IMR-90 (cell line): ENCODE data around the gene HRNR. TPM values are rescaled to one million over a fixed set of nuclear protein-coding genes. Genes with fewer than 3 reads are reported as not detected.

Experiments
- ATAC-seq: fragments of 200-7000 bp; cut with Tn5 transposase; 2 replicates; pipeline ENCODE4 v1.9.1; 2020; ENCODE audit warnings: low read depth, mild to moderate bottlenecking, moderate library complexity
- BruUV-seq: library from RNA; stranded (reverse); fragments of 400-500 nt; replicated peaks from 2 replicates; lab custom pipeline; 2021; lab: Mats Ljungman, UMichigan
- CTCF ChIA-PET: fragments of 300-600 bp; formaldehyde crosslinking; extraction: SDS; loops from one replicate; lab custom pipeline; 2021; ENCODE audit warnings: antibody characterized with exemption; lab: Yijun Ruan, JAX
- POLR2A ChIA-PET: fragments of 300-600 bp; sonication (Branson Sonifier 250); formaldehyde crosslinking; loops from one replicate; lab custom pipeline; 2022; ENCODE audit warnings: antibody characterized with exemption; ENCODE audit not compliant: unreplicated experiment; lab: Charles Lee
- DNase-seq: peaks from one replicate; pipeline ENCODE4 v3.0.0; 2013
- H2AFZ ChIP-seq: replicated peaks from 2 replicates; pipeline ENCODE3; 2013; ENCODE audit warnings: low read length, mild to moderate bottlenecking; ENCODE audit not compliant: poor library complexity
- H2AK5ac ChIP-seq: 2 replicates; pipeline ENCODE4 v1.6.1; 2013; ENCODE audit warnings: low read depth, low read length, inconsistent platforms
- H2AK9ac ChIP-seq: replicated peaks from 2 replicates; pipeline ENCODE3; 2013; ENCODE audit warnings: mild to moderate bottlenecking, low read depth, low read length, moderate library complexity; ENCODE audit not compliant: poor library complexity
- H2BK120ac ChIP-seq: 2 replicates; pipeline ENCODE4 v1.6.1; 2013; ENCODE audit warnings: low read depth, low read length, inconsistent platforms
- H2BK15ac ChIP-seq: 3 replicates; pipeline ENCODE4 v1.6.1; 2013; ENCODE audit warnings: low read depth, low read length, inconsistent platforms
- H2BK20ac ChIP-seq: 2 replicates; pipeline ENCODE4 v1.6.1; 2013; ENCODE audit warnings: low read depth, mild to moderate bottlenecking, inconsistent platforms, low read length, moderate library complexity
- H2BK5ac ChIP-seq: 2 replicates; pipeline ENCODE4 v1.6.1; 2013; ENCODE audit warnings: mild to moderate bottlenecking, low read depth, low read length, inconsistent platforms; ENCODE audit not compliant: poor library complexity, severe bottlenecking
- H3K14ac ChIP-seq: replicated peaks from 2 replicates; pipeline ENCODE4 v1.6.1; 2013; ENCODE audit warnings: low read depth, low read length, inconsistent platforms
- H3K18ac ChIP-seq: 2 replicates; pipeline ENCODE4 v1.6.1; 2013; ENCODE audit warnings: low read depth, low read length, control low read depth
- H3K23ac ChIP-seq: 2 replicates; pipeline ENCODE4 v1.6.1; 2013; ENCODE audit warnings: low read depth, low read length, inconsistent platforms
- H3K27ac ChIP-seq: 2 replicates; pipeline ENCODE4 v1.5.1; 2013; ENCODE audit warnings: mild to moderate bottlenecking, control low read depth, low read length; ENCODE audit not compliant: insufficient read depth
- H3K27me3 ChIP-seq: 2 replicates; pipeline ENCODE4 v1.6.1; 2013; ENCODE audit warnings: low read length; ENCODE audit not compliant: control insufficient read depth, insufficient read depth
- H3K36me3 ChIP-seq: 2 replicates; pipeline ENCODE4 v1.6.1; 2013; ENCODE audit warnings: low read length, mixed read lengths; ENCODE audit not compliant: control insufficient read depth, insufficient read depth
- H3K4ac ChIP-seq: 2 replicates; pipeline ENCODE4 v1.6.1; 2013; ENCODE audit warnings: low read depth, low read length, inconsistent platforms
- H3K4me1 ChIP-seq: 2 replicates; pipeline ENCODE4 v1.6.1; 2013; ENCODE audit warnings: low read length, mixed read lengths; ENCODE audit not compliant: control insufficient read depth, insufficient read depth
- H3K4me2 ChIP-seq: 2 replicates; pipeline ENCODE4 v1.6.1; 2013; ENCODE audit warnings: low read depth, mild to moderate bottlenecking, control low read depth, low read length, moderate library complexity
- H3K4me3 ChIP-seq: 2 replicates; pipeline ENCODE4 v1.5.1; 2013; ENCODE audit warnings: low read depth, mild to moderate bottlenecking, control low read depth, low read length, moderate library complexity; ENCODE audit not compliant: insufficient read depth
- H3K56ac ChIP-seq: 2 replicates; pipeline ENCODE4 v1.6.1; 2013; ENCODE audit warnings: low read length, inconsistent platforms; ENCODE audit not compliant: insufficient read depth; ENCODE audit errors: extremely low read depth
- H3K79me1 ChIP-seq, 2 experiments: 2 replicates each; pipeline ENCODE4 v1.6.1; 2013; ENCODE audit warnings: low read length in 2 of 2, inconsistent platforms in 1 of 2, low read depth in 1 of 2
- H3K9ac ChIP-seq: 2 replicates; pipeline ENCODE4 v1.6.1; 2013; ENCODE audit warnings: low read depth, low read length, control low read depth
- H3K9me1 ChIP-seq: 2 replicates; pipeline ENCODE4 v1.6.1; 2013; ENCODE audit warnings: low read length, inconsistent platforms; ENCODE audit not compliant: insufficient read depth
- H3K9me3 ChIP-seq: 2 replicates; pipeline ENCODE4 v1.6.1; 2013; ENCODE audit warnings: low read length; ENCODE audit not compliant: control insufficient read depth, insufficient read depth
- H4K20me1 ChIP-seq: 2 replicates; pipeline ENCODE4 v1.6.1; 2013; ENCODE audit warnings: low read length, inconsistent platforms; ENCODE audit not compliant: insufficient read depth
- H4K5ac ChIP-seq: 2 replicates; pipeline ENCODE4 v1.6.1; 2013; ENCODE audit warnings: mild to moderate bottlenecking, low read depth, low read length, control low read depth
- H4K8ac ChIP-seq, 2 experiments: 2 replicates each; pipeline ENCODE4 v1.6.1; 2013; ENCODE audit warnings: low read depth in 2 of 2, low read length in 2 of 2, control low read depth in 1 of 2, inconsistent platforms in 1 of 2
- H4K91ac ChIP-seq: 2 replicates; pipeline ENCODE4 v1.6.1; 2013; ENCODE audit warnings: low read depth, low read length, inconsistent platforms; ENCODE audit not compliant: insufficient read depth
- MAZ ChIP-seq: IDR thresholded peaks from 2 replicates; pipeline ENCODE4 v1.6.1; 2012; ENCODE audit warnings: low read depth, mild to moderate bottlenecking, low read length, improper control_type of control experiment, moderate library complexity, borderline replicate concordance
- RCOR1 ChIP-seq: IDR thresholded peaks from 2 replicates; pipeline ENCODE4 v1.6.1; 2012; ENCODE audit warnings: mild to moderate bottlenecking, low read length, improper control_type of control experiment; ENCODE audit not compliant: insufficient replicate concordance
- WGBS, 2 experiments: methylation state at CpG; one replicate each; pipeline versions ENCODE4 v1.1.5 to v1.1.7; 2013; ENCODE audit warnings: missing lambda C conversion rate in 2 of 2; ENCODE audit not compliant: insufficient read length in 1 of 2; ENCODE audit errors: extremely low coverage in 2 of 2; 5-methylcytosine and 5-hydroxymethylcytosine counted together
- dilution Hi-C: fragments of 300-500 bp; cut with HindIII; formaldehyde crosslinking; loops from one replicate; pipeline ENCODE4 v1.14.3; 2018; ENCODE audit warnings: low sequenced_read_pairs; ENCODE audit not compliant: unreplicated experiment
- in situ Hi-C: fragments of 300-500 bp; cut with MboI; formaldehyde crosslinking; loops from 3 replicates; pipeline ENCODE4 v1.14.3; 2019; ENCODE audit warnings: low sequenced_read_pairs, inconsistent platforms, mixed read lengths
- intact Hi-C: fragments of 100-400 bp; cut with micrococcal nuclease; formaldehyde crosslinking; loops from 2 replicates; pipeline ENCODE4 v1.10.0; 2022
- polyA plus RNA-seq, 3 experiments: library from polyadenylated mRNA; depleted of rRNA; stranded (reverse); fragments of >200 nt; gene quantifications; 2 replicates each; pipeline ENCODE4 v1.2.3, GENCODE V29; 2012; ENCODE audit warnings: low replicate concordance in 1 of 3
- total RNA-seq: library from RNA; depleted of rRNA; stranded (reverse); fragments of >200 nt; gene quantifications from 2 replicates; pipeline ENCODE4 v1.2.3, GENCODE V29; 2012
- TF ChIP-seq, protein P1 (sequence below): fragments of 150-350 bp; IDR thresholded peaks from 2 replicates; pipeline ENCODE4 v1.6.1; 2017; ENCODE audit warnings: mild to moderate bottlenecking, antibody characterized with exemption, low read length, low read depth

Gene HRNR
- total and polyA plus RNA-seq, 2 of the 4 experiments (the other 2 are of a cell fraction) = under 0.01 TPM; not detected in 1

DNA sequence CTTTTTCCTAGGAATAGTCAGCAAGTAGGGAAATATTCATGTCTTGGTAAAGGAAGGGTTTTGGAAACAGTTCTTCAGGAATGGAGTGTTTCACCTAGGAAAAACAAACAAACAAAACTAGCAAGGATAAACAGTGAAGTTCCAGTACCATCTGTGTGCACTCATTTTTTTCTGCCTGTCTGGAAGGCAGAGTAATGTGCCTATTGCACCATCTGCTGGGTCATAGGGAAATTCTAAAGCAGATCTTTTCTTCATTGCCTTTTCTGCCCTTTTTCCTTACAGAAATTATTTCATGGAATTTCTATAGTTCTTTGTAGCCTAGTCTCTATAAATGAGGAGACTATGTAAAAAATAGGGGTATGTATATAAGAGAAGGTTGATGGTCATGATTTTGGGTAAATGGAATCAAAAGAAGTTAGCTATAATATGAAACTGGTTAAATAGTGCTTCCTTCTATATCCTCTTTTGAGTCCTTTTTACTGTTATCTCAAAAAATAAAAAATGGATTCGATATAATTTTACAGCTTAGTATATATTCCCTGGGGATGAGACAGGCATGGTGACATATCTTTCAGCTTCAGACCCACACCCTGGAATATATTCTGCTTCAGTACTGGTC, 3.4 kb upstream of the HRNR start:
- TF ChIP-seq, protein P1, sequence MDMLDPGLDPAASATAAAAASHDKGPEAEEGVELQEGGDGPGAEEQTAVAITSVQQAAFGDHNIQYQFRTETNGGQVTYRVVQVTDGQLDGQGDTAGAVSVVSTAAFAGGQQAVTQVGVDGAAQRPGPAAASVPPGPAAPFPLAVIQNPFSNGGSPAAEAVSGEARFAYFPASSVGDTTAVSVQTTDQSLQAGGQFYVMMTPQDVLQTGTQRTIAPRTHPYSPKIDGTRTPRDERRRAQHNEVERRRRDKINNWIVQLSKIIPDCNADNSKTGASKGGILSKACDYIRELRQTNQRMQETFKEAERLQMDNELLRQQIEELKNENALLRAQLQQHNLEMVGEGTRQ = no peak
- no peak for TF ChIP-seq RCOR1
- TF ChIP-seq MAZ = no peak
- no peak overlapping the region for H2AK9ac ChIP-seq
- H3K14ac ChIP-seq = no peak overlapping the region
- DNase-seq (peak; percentile 2), ATAC-seq (peak; percentile 32; the same call in 1 of the 2 replicates)
- H3K56ac ChIP-seq = no peak overlapping the region
- WGBS, 2 experiments = no CpG with 5 or more reads among the region's 1 CpG
- no peak overlapping the region for H4K91ac ChIP-seq
- no peak overlapping the region for H3K4ac ChIP-seq
- no peaks in the 10 kb centered on the region for H3K9me3 ChIP-seq
- no peaks in the 10 kb centered on the region for H3K9me1 ChIP-seq
- no peaks in the 10 kb centered on the region for H3K4me1 ChIP-seq
- ChIA-PET CTCF (interaction anchor here (0.7 to 1.9 kb wide), 2 partner anchors 17 to 38 kb away, joined by 3 to 4 read pairs; no protein-coding TSS in a partner anchor), POLR2A (no interaction called here)
- no peak overlapping the region for H2BK15ac ChIP-seq
- H2AK5ac ChIP-seq = no peak overlapping the region
- H3K4me3 ChIP-seq = no peak overlapping the region
- no peak overlapping the region for H2BK5ac ChIP-seq
- no peak overlapping the region for H3K23ac ChIP-seq
- no peaks in the 10 kb centered on the region for H3K79me1 ChIP-seq
- intact Hi-C loops (loop anchor here (1.0 kb wide), 1 partner anchor 38 kb away; no protein-coding TSS in a partner anchor), in situ Hi-C loops (no loop called here), dilution Hi-C loops (no loop called here)
- no peak overlapping the region for H3K27ac ChIP-seq
- no peak overlapping the region for H3K18ac ChIP-seq
- H3K9ac ChIP-seq = no peak overlapping the region
- no peak overlapping the region for H3K4me2 ChIP-seq
- no peak overlapping the region for H2BK20ac ChIP-seq
- no peaks in the 10 kb centered on the region for H3K27me3 ChIP-seq
- H4K8ac ChIP-seq = no peak overlapping the region
- H3K36me3 ChIP-seq = no peaks in the 10 kb centered on the region
- no peak overlapping the region for H2AFZ ChIP-seq
- H2BK120ac ChIP-seq = no peak overlapping the region
- H4K5ac ChIP-seq = no peak overlapping the region
- no TSS peak for BruUV-seq
- no peaks in the 10 kb centered on the region for H4K20me1 ChIP-seq
